Vagina (tissue), 2 donors: ENCODE data around the gene CD6. TPM values are rescaled to one million over a fixed set of nuclear protein-coding genes. Genes with fewer than 3 reads are reported as not detected.

ENCODE experiments used
- DNase-seq, 2 donors: peaks; one replicate each; pipeline ENCODE4 v3.0.0-alpha.2; 2017; ENCODE audit errors: extremely low spot score in 2 of 2
- H3K27ac ChIP-seq: fragments of 200-600 bp; sonication (generic); one replicate; pipeline ENCODE4 v1.5.1; 2019
- H3K27me3 ChIP-seq: fragments of 200-600 bp; sonication (generic); one replicate; pipeline ENCODE4 v1.5.1; 2019
- H3K36me3 ChIP-seq, 2 donors: fragments of 200-600 bp; sonication (generic); one replicate each; pipeline ENCODE4 v1.5.1; 2017 to 2019
- H3K4me1 ChIP-seq: fragments of 200-600 bp; sonication (generic); one replicate; pipeline ENCODE4 v1.5.1; 2019
- H3K4me3 ChIP-seq, 2 donors: fragments of 200-600 bp; sonication (generic); 1 replicate in 1 of 2; 2 replicates in 1 of 2; pipeline ENCODE4 v1.5.1; 2016 to 2019
- H3K9me3 ChIP-seq: fragments of 200-600 bp; sonication (generic); one replicate; pipeline ENCODE4 v1.5.1; 2019
- CTCF ChIP-seq, 3 experiments: fragments of 450-650 bp in 2 of 3; fragments of 200-600 bp in 1 of 3; sonication (generic) in 1 of 3; IDR thresholded peaks; one replicate each; pipeline ENCODE4 v1.5.1; 2017 to 2019; ENCODE audit warnings: antibody characterized with exemption in 3 of 3, mild to moderate bottlenecking in 2 of 3, moderate library complexity in 2 of 3
- POLR2A ChIP-seq, 2 donors: fragments of 450-650 bp; IDR thresholded peaks; one replicate each; pipeline ENCODE4 v1.6.1; 2017; ENCODE audit warnings: antibody characterized with exemption in 2 of 2, mild to moderate bottlenecking in 2 of 2, moderate library complexity in 2 of 2
- POLR2AphosphoS5 ChIP-seq, 2 donors: sonication (generic); formaldehyde crosslinking; IDR thresholded peaks; one replicate each; pipeline ENCODE4 v1.9.0; 2017; ENCODE audit warnings: antibody characterized with exemption in 2 of 2, mild to moderate bottlenecking in 2 of 2, low read depth in 1 of 2; ENCODE audit not compliant: insufficient read depth in 1 of 2
- intact Hi-C: fragments of 100-400 bp; cut with DNase I; formaldehyde crosslinking; loops from one replicate; pipeline ENCODE4 v1.15.1; 2023
- total RNA-seq: library from RNA; depleted of rRNA; stranded (reverse); fragments of >200 nt; gene quantifications from one replicate; pipeline ENCODE4 v1.2.3, GENCODE V29; 2016

The CD6 gene
- total RNA-seq, 1 donor from 2014 or later: 3.9 TPM

GRCh38 chr11:60966890-60967289, 4.6 kb upstream of the CD6 start:
- Histone ChIP-seq H3K36me3 (no peaks in the 10 kb centered on the region), H3K4me1 (no peaks in the 10 kb centered on the region), H3K9me3 (no peaks in the 10 kb centered on the region), H3K27ac (no peak overlapping the region), H3K27me3 (no peaks in the 10 kb centered on the region), H3K4me3 (no peak overlapping the region)
- TF ChIP-seq POLR2A (IDR thresholded peaks at IDR 0.05): no peak
- no peak for TF ChIP-seq POLR2AphosphoS5 (IDR thresholded peaks at IDR 0.05; ENCODE audit: insufficient read depth in 1 of 2, low read depth in 1 of 2)
- TF ChIP-seq CTCF (IDR thresholded peaks at IDR 0.05): no peak
- DNase-seq: no peak
- intact Hi-C loops: no loop called here

- Histone ChIP-seq H3K27me3 (no peaks in the 10 kb centered on the region), H3K36me3 (no peaks in the 10 kb centered on the region), H3K27ac (no peak overlapping the region), H3K4me1 (no peaks in the 10 kb centered on the region), H3K9me3 (no peaks in the 10 kb centered on the region), H3K4me3 (no peak overlapping the region)
- TF ChIP-seq CTCF (IDR thresholded peaks at IDR 0.05) (no peak), POLR2A (IDR thresholded peaks at IDR 0.05) (no peak), POLR2AphosphoS5 (IDR thresholded peaks at IDR 0.05; ENCODE audit: insufficient read depth in 1 of 2, low read depth in 1 of 2) (no peak)
- no peak for DNase-seq
- intact Hi-C loops: no loop called here
Measured at GRCh38 chr11:60968223-60968622, 3.3 kb upstream of the CD6 start.

- Histone ChIP-seq H3K27ac (no peak overlapping the region), H3K9me3 (no peaks in the 10 kb centered on the region), H3K4me1 (no peaks in the 10 kb centered on the region), H3K36me3 (no peaks in the 10 kb centered on the region), H3K27me3 (no peaks in the 10 kb centered on the region), H3K4me3 (no peak overlapping the region)
- no peak for DNase-seq
- TF ChIP-seq CTCF (IDR thresholded peaks at IDR 0.05): peak; percentile 43 to 68 (median 58)
- TF ChIP-seq POLR2A (IDR thresholded peaks at IDR 0.05): no peak
- intact Hi-C loops: no loop called here
Measured at GRCh38 chr11:60970369-60970774, 1.1 kb upstream of the CD6 start.

GRCh38 chr11:60970890-60971289, 590 bp upstream of the CD6 start:
- Histone ChIP-seq H3K9me3 (no peaks in the 10 kb centered on the region), H3K4me3 (no peak overlapping the region), H3K4me1 (no peaks in the 10 kb centered on the region), H3K27ac (no peak overlapping the region), H3K27me3 (no peaks in the 10 kb centered on the region), H3K36me3 (no peaks in the 10 kb centered on the region)
- no peak for TF ChIP-seq POLR2AphosphoS5 (IDR thresholded peaks at IDR 0.05; ENCODE audit: insufficient read depth in 1 of 2, low read depth in 1 of 2)
- TF ChIP-seq POLR2A (IDR thresholded peaks at IDR 0.05): no peak
- TF ChIP-seq CTCF (IDR thresholded peaks at IDR 0.05): no peak
- DNase-seq: no peak
- intact Hi-C loops: no loop called here

- no peak overlapping the region for H3K27ac ChIP-seq
- DNase-seq: no peak
- no peaks in the 10 kb centered on the region for H3K36me3 ChIP-seq
- H3K27me3 ChIP-seq: no peaks in the 10 kb centered on the region
- no peaks in the 10 kb centered on the region for H3K9me3 ChIP-seq
- intact Hi-C loops: no loop called here
- H3K4me1 ChIP-seq: no peaks in the 10 kb centered on the region
- TF ChIP-seq POLR2A (IDR thresholded peaks at IDR 0.05) (no peak), POLR2AphosphoS5 (IDR thresholded peaks at IDR 0.05; ENCODE audit: insufficient read depth in 1 of 2, low read depth in 1 of 2) (no peak), CTCF (IDR thresholded peaks at IDR 0.05) (no peak)
- H3K4me3 ChIP-seq: peak overlapping the region; percentile 22 to 26
Measured at GRCh38 chr11:60972182-60973030, 926 bp downstream of the CD6 start.
